Astrocyte of the spinal cord (primary cell): Measurements from ENCODE around the gene HBS1L.

Experiments
- DNase-seq: peaks from one replicate; pipeline ENCODE4 v3.0.0; 2011; ENCODE audit warnings: low read depth, low spot score
- H3K4me3 ChIP-seq: 2 replicates; pipeline ENCODE4 v1.5.1; 2011; ENCODE audit warnings: low read depth, mild to moderate bottlenecking, low read length, moderate library complexity
- CTCF ChIP-seq: IDR thresholded peaks from 2 replicates; pipeline ENCODE4 v1.5.1; 2012; ENCODE audit warnings: low read depth, mild to moderate bottlenecking, low read length, inconsistent platforms
- in situ Hi-C: cut with HindIII; loops from 2 replicates; pipeline ENCODE4 v1.10.0; 2017; ENCODE audit warnings: low sequenced_read_pairs

The HBS1L gene

GRCh38 chr6:134956676-134957075, 97.9 kb downstream of the HBS1L start:
- DNase-seq, result no peak
- H3K4me3 ChIP-seq, result no peak overlapping the region
- in situ Hi-C loops, result no loop called here
- TF ChIP-seq CTCF, result no peak

- TF ChIP-seq CTCF, result no peak
- H3K4me3 ChIP-seq, result no peak overlapping the region
- DNase-seq, result no peak
- in situ Hi-C loops, result no loop called here
Measured at GRCh38 chr6:134956032-134956431, 98.6 kb downstream of the HBS1L start.

- no peak for DNase-seq
- no peak for TF ChIP-seq CTCF
- in situ Hi-C loops, result no loop called here
- no peak overlapping the region for H3K4me3 ChIP-seq
Measured at GRCh38 chr6:134954272-134955000, 100.2 kb downstream of the HBS1L start.

- in situ Hi-C loops, result no loop called here
- no peak for TF ChIP-seq CTCF
Measured at GRCh38 chr6:134951494-134952263, 102.9 kb downstream of the HBS1L start.

GRCh38 chr6:134950482-134950881, 104.1 kb downstream of the HBS1L start:
- in situ Hi-C loops, result no loop called here
- no peak for TF ChIP-seq CTCF
- no peak overlapping the region for H3K4me3 ChIP-seq
- DNase-seq, result no peak

More at GRCh38 chr6:134951494-134952263, 102.9 kb downstream of the HBS1L start:
- no peak overlapping the region for H3K4me3 ChIP-seq
- no peak for DNase-seq

GRCh38 chr6:134949927-134950326, 104.7 kb downstream of the HBS1L start, which contains the start of gene ALDH8A1:
TSS of gene ALDH8A1 (minus strand) at chr6:134950101. CDS start at chr6:134950053, 48 bp downstream.
- no peak for DNase-seq
- no peak for TF ChIP-seq CTCF
- no peak within 1 kb of the TSS for H3K4me3 ChIP-seq
- in situ Hi-C loops, result no loop called here
